Dermis blood vessel endothelial cell (primary cell): ENCODE results near the gene STN1. TPM values are rescaled to one million over a fixed set of nuclear protein-coding genes. Genes with fewer than 3 reads are reported as not detected.

Source experiments
- DNase-seq: peaks from one replicate; pipeline ENCODE4 v3.0.0; 2010
- total RNA-seq: library from RNA; depleted of rRNA; stranded (reverse); fragments of >200 nt; gene quantifications from 2 replicates; pipeline ENCODE4 v1.2.3, GENCODE V29; 2014

The STN1 gene
- total RNA-seq, 1 donor from 2014 or later = 39.5 TPM

- no peak for DNase-seq
Observed at GRCh38 chr10:103928784-103929183, 10.8 kb upstream of the STN1 start.

- DNase-seq = no peak
Observed at GRCh38 chr10:103926722-103927319, 8.8 kb upstream of the STN1 start.

GRCh38 chr10:103925591-103925990 is 7.6 kb upstream of the STN1 start:
- DNase-seq = no peak

- no peak for DNase-seq
Observed at GRCh38 chr10:103923502-103923901, 5.5 kb upstream of the STN1 start.

GRCh38 chr10:103922659-103923058 is 4.7 kb upstream of the STN1 start:
- DNase-seq = no peak

GRCh38 chr10:103921750-103922195 is 3.8 kb upstream of the STN1 start:
- DNase-seq = peak; percentile 49

- DNase-seq = no peak
Observed at GRCh38 chr10:103921248-103921647, 3.3 kb upstream of the STN1 start.

- no peak for DNase-seq
Observed at GRCh38 chr10:103919648-103920025, 1.7 kb upstream of the STN1 start.

- peak; percentile 66 for DNase-seq
Observed at GRCh38 chr10:103917302-103918052, 507 bp downstream of the STN1 start.

GRCh38 chr10:103916876-103917275 is 1.1 kb downstream of the STN1 start:
- no peak for DNase-seq

- DNase-seq = peak; percentile 45
Observed at GRCh38 chr10:103916254-103916653, 1.7 kb downstream of the STN1 start.

GRCh38 chr10:103915796-103916195 is 2.2 kb downstream of the STN1 start:
- DNase-seq = peak; percentile 61

- DNase-seq = no peak
Observed at GRCh38 chr10:103912759-103913158, 5.2 kb downstream of the STN1 start.

- no peak for DNase-seq
Observed at GRCh38 chr10:103911021-103911459, 6.9 kb downstream of the STN1 start.

- DNase-seq = no peak
Observed at GRCh38 chr10:103910442-103911012, 7.5 kb downstream of the STN1 start.

- DNase-seq = no peak
Observed at GRCh38 chr10:103905441-103905840, 12.5 kb downstream of the STN1 start.

GRCh38 chr10:103901299-103901698 is 16.7 kb downstream of the STN1 start:
- peak; percentile 70 for DNase-seq

- no peak for DNase-seq
Observed at GRCh38 chr10:103899312-103899711, 18.7 kb downstream of the STN1 start.

- DNase-seq = no peak
Observed at GRCh38 chr10:103897241-103897774, 20.7 kb downstream of the STN1 start.

- peak; percentile 53 for DNase-seq
Observed at GRCh38 chr10:103896225-103896624, 21.8 kb downstream of the STN1 start.

- peak; percentile 72 for DNase-seq
Observed at GRCh38 chr10:103895411-103896186, 22.4 kb downstream of the STN1 start.

GRCh38 chr10:103894441-103894864 is 23.5 kb downstream of the STN1 start:
- peak; percentile 27 for DNase-seq

GRCh38 chr10:103893817-103894216 is 24.2 kb downstream of the STN1 start:
- DNase-seq = no peak
